ENCODE results near the gene FANCG.

Gene FANCG

DNA sequence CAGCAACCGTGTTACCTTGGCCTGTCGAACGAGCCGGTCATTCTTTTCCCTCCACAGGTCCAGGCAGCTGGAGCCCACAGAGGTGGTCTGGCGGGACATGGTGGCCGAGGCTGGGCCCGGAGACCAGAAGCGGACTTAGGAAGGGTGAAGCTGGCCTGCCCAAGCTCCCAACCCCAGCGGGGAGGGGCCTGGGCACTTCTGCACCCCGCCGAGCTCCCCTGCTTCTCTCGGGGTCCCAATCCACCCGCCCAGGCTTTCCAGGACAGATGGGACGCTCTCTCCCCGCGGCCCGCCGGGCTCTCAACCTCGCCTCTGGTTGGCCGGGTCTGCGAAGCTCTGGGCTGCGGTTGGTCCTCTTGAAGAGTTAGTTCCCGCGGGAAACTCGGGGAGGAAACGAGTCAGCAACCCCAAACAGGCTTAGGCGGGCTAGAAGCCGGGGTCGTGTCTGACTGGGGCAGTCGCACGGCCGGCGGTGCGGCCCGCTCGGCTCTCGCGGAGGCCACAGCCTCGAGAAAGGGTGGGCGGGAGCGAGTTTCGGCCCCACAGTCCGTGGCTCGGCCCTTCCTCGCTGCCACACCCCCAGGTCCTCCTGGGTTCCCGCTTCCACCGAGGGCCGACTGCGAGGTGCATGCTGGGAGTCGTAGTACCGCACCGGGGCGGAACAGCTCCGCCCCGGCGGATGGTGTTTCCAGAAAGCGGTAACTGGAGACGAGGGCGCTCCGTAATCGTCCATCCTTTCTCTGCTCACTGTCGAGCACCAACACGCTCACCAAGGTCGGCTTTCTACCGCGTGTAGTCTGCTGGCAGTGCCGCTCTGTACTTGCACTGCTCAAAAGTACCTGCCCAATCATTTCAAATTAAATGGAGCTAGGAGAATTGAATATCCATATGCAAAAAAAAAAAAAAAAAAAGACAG lies at the start of gene FANCG:
FANCG (minus strand) TSS at position 517 of the 916 bp plus-strand sequence; CDS start at position 99, 418 bp downstream.
- TF ChIP-seq, protein P1, sequence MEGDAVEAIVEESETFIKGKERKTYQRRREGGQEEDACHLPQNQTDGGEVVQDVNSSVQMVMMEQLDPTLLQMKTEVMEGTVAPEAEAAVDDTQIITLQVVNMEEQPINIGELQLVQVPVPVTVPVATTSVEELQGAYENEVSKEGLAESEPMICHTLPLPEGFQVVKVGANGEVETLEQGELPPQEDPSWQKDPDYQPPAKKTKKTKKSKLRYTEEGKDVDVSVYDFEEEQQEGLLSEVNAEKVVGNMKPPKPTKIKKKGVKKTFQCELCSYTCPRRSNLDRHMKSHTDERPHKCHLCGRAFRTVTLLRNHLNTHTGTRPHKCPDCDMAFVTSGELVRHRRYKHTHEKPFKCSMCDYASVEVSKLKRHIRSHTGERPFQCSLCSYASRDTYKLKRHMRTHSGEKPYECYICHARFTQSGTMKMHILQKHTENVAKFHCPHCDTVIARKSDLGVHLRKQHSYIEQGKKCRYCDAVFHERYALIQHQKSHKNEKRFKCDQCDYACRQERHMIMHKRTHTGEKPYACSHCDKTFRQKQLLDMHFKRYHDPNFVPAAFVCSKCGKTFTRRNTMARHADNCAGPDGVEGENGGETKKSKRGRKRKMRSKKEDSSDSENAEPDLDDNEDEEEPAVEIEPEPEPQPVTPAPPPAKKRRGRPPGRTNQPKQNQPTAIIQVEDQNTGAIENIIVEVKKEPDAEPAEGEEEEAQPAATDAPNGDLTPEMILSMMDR (IDR thresholded peaks at IDR 0.05; ENCODE audit: low read depth, low read length): no peak
- H3K4me3 ChIP-seq (ENCODE audit: low read depth, low read length): peak within 1 kb of the TSS; percentile 79

DNA sequence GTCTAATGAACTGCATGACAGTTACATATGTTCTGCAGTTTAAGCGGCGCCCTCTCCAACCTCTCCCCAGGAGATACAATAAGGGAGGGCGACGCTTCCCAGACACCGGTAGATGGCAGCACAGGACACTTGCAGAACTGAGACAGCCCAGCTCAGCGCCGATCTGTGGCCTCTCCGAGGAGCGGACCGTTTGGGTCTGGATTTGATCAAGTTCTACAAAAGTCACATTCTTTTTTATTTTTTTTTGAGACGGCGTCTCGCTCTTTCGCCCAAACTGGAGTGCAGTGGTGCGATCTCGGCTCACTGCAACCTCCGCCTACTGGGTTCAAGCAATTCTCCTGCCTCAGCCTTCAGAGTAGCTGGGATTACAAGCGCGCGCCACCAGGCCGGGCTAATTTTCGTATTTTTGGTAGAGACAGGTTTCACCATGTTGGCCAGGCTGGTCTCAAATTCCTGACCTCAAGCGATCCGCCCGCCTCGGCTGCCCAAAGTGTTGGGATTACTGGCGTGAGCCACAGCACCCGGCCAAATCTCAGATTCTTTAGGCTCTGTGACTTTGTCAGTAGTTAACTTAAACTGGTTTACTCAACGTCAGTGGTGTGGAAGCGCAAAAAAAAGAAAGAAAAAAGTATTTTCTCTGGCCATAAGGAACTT lies 37.3 kb upstream of the FANCG start:
- peak overlapping the region; percentile 74 for H3K4me3 ChIP-seq (ENCODE audit: low read depth, low read length)
- TF ChIP-seq, protein P1 (IDR thresholded peaks at IDR 0.05; ENCODE audit: low read depth, low read length): peak; percentile 88

DNA sequence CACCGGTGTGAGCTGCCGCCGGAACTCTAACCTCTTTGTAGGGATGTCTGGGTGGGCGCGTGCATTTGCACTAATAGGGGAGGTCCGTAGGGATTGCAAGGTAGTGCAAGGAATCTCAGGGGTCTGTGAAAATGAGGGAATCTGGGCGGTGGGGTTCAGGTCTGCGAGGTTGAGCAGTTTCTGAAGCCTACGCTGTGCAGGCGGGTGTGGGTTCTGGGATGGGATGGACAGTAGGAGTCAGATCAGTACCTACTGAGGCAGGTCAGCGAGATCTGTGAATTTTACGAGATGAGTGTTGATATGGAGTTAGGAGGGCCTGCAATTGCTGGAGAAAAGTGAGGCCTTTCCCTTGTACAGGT lies 36.8 kb upstream of the FANCG start:
- TF ChIP-seq, protein P1 (IDR thresholded peaks at IDR 0.05; ENCODE audit: low read depth, low read length): no peak
- peak overlapping the region; percentile 74 for H3K4me3 ChIP-seq (ENCODE audit: low read depth, low read length)

DNA sequence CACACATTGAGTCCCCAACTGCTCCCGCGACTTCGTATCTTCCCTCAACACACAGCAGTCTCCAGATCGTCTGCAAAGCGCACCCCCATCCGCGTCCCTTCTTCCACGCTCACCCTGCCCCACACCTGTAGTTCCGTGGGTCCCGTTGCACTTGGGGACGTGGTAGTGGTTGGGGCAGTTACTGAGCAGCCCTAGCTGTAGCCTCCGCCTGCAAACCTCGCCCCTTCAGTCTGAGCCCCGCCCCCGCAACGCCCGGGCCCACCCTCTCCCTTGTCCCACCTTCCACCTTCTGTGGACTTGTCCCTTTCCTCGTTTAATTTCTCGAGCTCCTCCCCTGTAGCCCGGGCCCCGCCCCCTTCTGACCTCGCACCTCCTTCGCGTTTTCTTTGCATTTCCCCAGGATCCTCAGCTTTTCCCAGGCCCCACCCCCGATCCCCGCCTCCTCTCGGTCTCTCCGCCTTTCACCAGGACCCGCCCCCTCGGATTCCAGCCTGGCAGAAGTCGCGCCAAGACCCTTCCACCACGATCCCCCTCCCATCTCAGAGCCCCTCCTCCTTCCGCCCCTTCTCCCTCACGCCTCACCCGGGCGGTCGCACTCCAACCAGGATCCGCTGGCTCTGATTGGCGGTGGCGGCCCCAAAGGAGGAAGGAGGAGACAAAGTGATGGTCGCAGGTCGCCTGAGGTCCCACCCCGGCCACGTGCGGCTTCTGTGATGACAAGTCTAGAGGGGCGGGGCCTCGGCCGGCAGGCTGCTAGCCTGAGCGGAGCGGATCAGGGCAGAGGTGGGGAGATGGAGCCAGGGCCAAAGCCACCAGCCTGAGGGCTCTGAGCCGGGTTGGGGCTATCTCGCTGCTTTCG lies 36.2 kb upstream of the FANCG start, which contains the start of gene ATOSB:
ATOSB (minus strand) TSS at position 183 of the 859 bp plus-strand sequence. CDS start 7,588 bp downstream, outside the sequence.
- TF ChIP-seq, protein P1 (IDR thresholded peaks at IDR 0.05; ENCODE audit: low read depth, low read length): no peak
- peak within 1 kb of the TSS; percentile 74 for H3K4me3 ChIP-seq (ENCODE audit: low read depth, low read length)

DNA sequence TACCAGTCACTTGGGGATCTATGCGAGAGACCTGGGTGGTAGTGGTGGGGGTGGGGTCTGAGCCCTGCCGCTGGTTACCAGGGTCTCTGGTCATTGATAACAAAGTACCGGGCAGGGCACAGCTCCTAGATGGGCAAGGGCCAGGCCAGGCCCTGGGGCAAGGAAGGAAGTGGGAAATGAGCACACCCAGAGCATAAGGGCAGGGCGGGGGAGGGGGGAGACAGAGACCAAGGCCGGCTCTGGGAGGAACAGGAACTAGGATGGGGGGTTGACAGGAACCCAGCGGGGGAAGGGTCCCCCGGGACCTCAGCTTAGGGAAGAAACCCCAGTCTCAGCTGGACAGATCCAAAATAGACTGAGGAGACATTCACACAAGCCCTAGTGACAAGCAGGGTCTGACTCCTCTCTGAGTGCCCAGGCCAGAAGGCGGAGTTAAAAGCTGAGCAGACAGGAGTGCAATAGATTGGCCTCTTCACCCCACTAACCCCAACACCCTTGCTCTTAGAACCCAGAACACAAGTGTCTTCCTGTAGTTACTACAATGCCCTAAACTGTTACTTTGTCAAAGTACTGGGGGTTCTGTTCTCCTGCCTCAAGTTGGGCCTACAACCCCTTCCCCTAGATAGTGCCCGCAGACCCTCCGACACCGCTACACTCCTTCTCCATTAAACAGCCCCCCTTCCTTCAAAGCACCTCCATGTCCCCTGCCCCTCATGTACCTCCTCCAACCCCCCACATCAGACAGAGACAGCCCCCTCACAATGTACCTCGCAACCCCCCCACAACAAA lies 35.3 kb upstream of the FANCG start:
- TF ChIP-seq, protein P1 (IDR thresholded peaks at IDR 0.05; ENCODE audit: low read depth, low read length): no peak

DNA sequence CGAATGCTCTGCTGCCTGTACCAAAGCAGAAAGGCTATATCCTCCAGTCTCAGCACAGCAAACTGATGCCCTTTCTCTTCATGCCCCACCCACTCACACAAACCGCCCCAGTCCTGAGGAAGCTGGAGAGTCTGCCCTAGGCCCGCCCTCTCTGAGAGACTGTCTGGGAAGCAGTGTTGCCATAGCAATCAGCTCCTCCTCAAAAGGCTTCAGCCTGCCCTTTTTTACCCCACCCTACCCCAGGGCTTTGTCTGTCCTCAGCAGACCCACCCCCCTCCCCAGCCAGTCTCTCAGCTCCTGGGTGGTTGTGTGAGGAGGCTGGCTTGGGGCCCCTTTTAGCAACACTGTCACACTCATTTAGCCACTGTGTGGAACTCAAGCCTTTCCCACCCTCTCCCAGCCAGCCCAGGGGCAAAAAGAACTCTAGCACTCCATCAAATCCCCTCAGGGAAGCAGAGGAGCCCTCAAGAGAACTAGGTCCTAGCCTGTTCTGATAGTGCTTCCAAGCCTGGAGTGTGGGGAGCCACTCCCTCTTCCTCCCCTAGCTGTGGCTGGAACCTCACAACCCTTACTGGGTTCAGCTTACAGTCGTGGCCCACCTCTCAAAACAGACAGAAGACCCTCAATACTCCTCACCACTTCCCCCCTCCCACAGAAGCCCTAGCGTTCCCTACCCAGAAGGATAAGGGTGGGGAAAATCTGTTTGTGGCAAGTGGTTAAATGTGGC lies 34.5 kb upstream of the FANCG start:
- H3K4me3 ChIP-seq (ENCODE audit: low read depth, low read length): peak overlapping the region; percentile 74
- TF ChIP-seq, protein P1 (IDR thresholded peaks at IDR 0.05; ENCODE audit: low read depth, low read length): no peak

More for the DNA sequence above, 35.3 kb upstream of the FANCG start:
- H3K4me3 ChIP-seq (ENCODE audit: low read depth, low read length): peak overlapping the region; percentile 74
